Endodermal cell (in vitro differentiated cells): ENCODE results near the gene NOCT. TPM values are rescaled to one million over a fixed set of nuclear protein-coding genes. Genes with fewer than 3 reads are reported as not detected.

ENCODE experiments used
- DNase-seq: peaks from one replicate; pipeline ENCODE4 v3.0.0-alpha.2; 2017
- H3K27ac ChIP-seq: 2 replicates; pipeline ENCODE4 v1.5.1; 2013; ENCODE audit warnings: mild to moderate bottlenecking, low read depth, low read length, moderate library complexity
- H3K27me3 ChIP-seq: 2 replicates; pipeline ENCODE4 v1.6.1; 2013; ENCODE audit warnings: mild to moderate bottlenecking, low read length, moderate library complexity; ENCODE audit not compliant: insufficient read depth, control insufficient read depth, poor library complexity, severe bottlenecking
- H3K36me3 ChIP-seq: 2 replicates; pipeline ENCODE4 v1.7.0; 2013; ENCODE audit warnings: mild to moderate bottlenecking, low read length, moderate library complexity; ENCODE audit not compliant: control insufficient read depth, insufficient read depth
- H3K4me1 ChIP-seq: one replicate; pipeline ENCODE4 v1.7.0; 2013; ENCODE audit warnings: low read length; ENCODE audit not compliant: control insufficient read depth, insufficient read depth
- H3K4me3 ChIP-seq: 2 replicates; pipeline ENCODE4 v1.5.1; 2013; ENCODE audit warnings: mild to moderate bottlenecking, low read length, moderate library complexity
- H3K9ac ChIP-seq: 2 replicates; pipeline ENCODE4 v1.6.1; 2013; ENCODE audit warnings: mild to moderate bottlenecking, low read length, moderate library complexity; ENCODE audit not compliant: poor library complexity, severe bottlenecking; ENCODE audit errors: extremely low read depth
- H3K9me3 ChIP-seq: 2 replicates; pipeline ENCODE4 v1.6.1; 2013; ENCODE audit warnings: mild to moderate bottlenecking, low read length, moderate library complexity; ENCODE audit not compliant: control insufficient read depth
- H3K27ac Mint-ChIP-seq: 2 replicates; pipeline ENCODE4 v1.8.0; 2020; ENCODE audit warnings: mixed read lengths
- H3K27me3 Mint-ChIP-seq: 2 replicates; pipeline ENCODE4 v1.8.0; 2021; ENCODE audit warnings: mild to moderate bottlenecking, mixed read lengths; ENCODE audit not compliant: insufficient read depth
- H3K36me3 Mint-ChIP-seq: 2 replicates; pipeline ENCODE4 v1.8.0; 2020; ENCODE audit warnings: low read depth, mixed read lengths
- H3K4me1 Mint-ChIP-seq: 2 replicates; pipeline ENCODE4 v1.8.0; 2020; ENCODE audit warnings: mixed read lengths
- H3K4me3 Mint-ChIP-seq: 2 replicates; pipeline ENCODE4 v1.8.0; 2020; ENCODE audit warnings: mild to moderate bottlenecking, moderate library complexity, mixed read lengths
- H3K9me3 Mint-ChIP-seq: 2 replicates; pipeline ENCODE4 v1.8.0; 2020; ENCODE audit warnings: mild to moderate bottlenecking, mixed read lengths
- whole genome bisulfite sequencing, 2 experiments: methylation state at CpG; one replicate each; pipeline versions ENCODE4 v1.1.5 to v1.1.7; 2013; ENCODE audit warnings: missing lambda C conversion rate in 2 of 2, mixed read lengths in 1 of 2; ENCODE audit not compliant: insufficient coverage in 1 of 2, insufficient read length in 1 of 2; 5-methylcytosine and 5-hydroxymethylcytosine counted together
- total RNA-seq, 2 donors: library from RNA; stranded (reverse); fragmentation: NEBNext Ultra II Directional in 1 of 2; extraction: Animal tissue kit (Norgen Biotek cat#: 25700) in 1 of 2; gene quantifications; 2 replicates in 1 of 2; 3 replicates in 1 of 2; pipeline ENCODE4 v1.2.1, GENCODE V29; 2021
- TF ChIP-seq, protein P1 (sequence below): fragments of 200-600 bp; sonication (generic); conservative IDR thresholded peaks from 2 replicates; pipeline ENCODE4 v1.5.0; 2021; ENCODE audit warnings: antibody characterized with exemption, mild to moderate bottlenecking

NOCT gene
- total RNA-seq, 2 donors from 2014 or later: 11.7 to 22.3 TPM

DNA sequence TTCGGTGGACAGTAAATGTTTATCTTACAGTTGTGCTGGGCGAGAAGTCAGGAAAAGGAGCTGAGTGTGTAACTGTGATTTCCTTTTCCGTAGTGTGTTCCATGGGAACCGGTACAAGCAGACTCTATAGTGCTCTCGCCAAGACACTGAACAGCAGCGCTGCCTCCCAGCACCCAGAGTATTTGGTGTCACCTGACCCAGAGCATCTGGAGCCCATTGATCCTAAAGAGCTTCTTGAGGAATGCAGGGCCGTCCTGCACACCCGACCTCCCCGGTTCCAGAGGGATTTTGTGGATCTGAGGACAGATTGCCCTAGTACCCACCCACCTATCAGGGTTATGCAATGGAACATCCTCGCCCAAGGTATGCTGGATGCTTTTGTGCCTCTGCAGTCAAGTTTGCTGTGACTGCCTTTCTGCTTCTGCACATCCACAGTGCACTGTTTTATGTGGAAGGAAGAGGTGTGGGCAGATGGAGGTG is 27.4 kb downstream of the NOCT start:
- Mint-ChIP-seq H3K9me3 (no peaks in the 10 kb centered on the region), H3K27ac (peak overlapping the region; percentile 73), H3K36me3 (peaks cover 43% of the 10 kb centered on the region), H3K4me3 (no peak overlapping the region), H3K4me1 (no peaks in the 10 kb centered on the region), H3K27me3 (no peaks in the 10 kb centered on the region)
- Histone ChIP-seq H3K36me3 (peaks cover 66% of the 10 kb centered on the region), H3K27me3 (no peaks in the 10 kb centered on the region), H3K4me1 (no peaks in the 10 kb centered on the region), H3K9me3 (no peaks in the 10 kb centered on the region), H3K27ac (no peak overlapping the region), H3K4me3 (no peak overlapping the region), H3K9ac (no peak overlapping the region)
- TF ChIP-seq, protein P1, sequence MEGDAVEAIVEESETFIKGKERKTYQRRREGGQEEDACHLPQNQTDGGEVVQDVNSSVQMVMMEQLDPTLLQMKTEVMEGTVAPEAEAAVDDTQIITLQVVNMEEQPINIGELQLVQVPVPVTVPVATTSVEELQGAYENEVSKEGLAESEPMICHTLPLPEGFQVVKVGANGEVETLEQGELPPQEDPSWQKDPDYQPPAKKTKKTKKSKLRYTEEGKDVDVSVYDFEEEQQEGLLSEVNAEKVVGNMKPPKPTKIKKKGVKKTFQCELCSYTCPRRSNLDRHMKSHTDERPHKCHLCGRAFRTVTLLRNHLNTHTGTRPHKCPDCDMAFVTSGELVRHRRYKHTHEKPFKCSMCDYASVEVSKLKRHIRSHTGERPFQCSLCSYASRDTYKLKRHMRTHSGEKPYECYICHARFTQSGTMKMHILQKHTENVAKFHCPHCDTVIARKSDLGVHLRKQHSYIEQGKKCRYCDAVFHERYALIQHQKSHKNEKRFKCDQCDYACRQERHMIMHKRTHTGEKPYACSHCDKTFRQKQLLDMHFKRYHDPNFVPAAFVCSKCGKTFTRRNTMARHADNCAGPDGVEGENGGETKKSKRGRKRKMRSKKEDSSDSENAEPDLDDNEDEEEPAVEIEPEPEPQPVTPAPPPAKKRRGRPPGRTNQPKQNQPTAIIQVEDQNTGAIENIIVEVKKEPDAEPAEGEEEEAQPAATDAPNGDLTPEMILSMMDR: no peak
- no peak for DNase-seq
- WGBS, 2 experiments: 94 to 96% methylated on average over 7 to 10 of the region's 10 CpGs

DNA sequence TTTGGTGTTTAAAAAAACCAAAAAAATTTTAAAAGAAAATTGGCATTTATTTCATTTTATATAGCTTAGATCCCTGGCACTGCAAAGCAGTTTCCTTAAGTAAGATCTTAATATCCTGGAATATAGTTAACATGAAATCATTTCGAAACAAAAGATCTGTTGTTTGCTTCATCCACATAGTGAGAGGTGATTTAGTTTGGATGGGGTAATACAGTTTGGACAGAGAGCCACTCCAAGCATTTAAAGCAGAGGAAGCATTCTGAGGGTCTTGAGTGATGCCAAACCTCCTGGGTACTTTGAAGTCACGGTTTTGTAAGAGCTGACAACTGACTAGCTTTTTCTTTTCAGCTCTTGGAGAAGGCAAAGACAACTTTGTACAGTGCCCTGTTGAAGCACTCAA is 28.7 kb downstream of the NOCT start:
- H3K4me3 ChIP-seq: no peak overlapping the region
- 94% methylated on average over 2 of the region's 2 CpGs; no CpG with 5 or more reads in 1 of the 2 experiments for WGBS, 2 experiments
- Mint-ChIP-seq H3K4me1 (no peaks in the 10 kb centered on the region), H3K4me3 (no peak overlapping the region), H3K27ac (peak overlapping the region; percentile 13), H3K9me3 (no peaks in the 10 kb centered on the region), H3K27me3 (no peaks in the 10 kb centered on the region), H3K36me3 (peaks cover 51% of the 10 kb centered on the region)
- H3K36me3 ChIP-seq: peaks cover 72% of the 10 kb centered on the region
- H3K9me3 ChIP-seq: no peaks in the 10 kb centered on the region
- H3K4me1 ChIP-seq: no peaks in the 10 kb centered on the region
- H3K27me3 ChIP-seq: no peaks in the 10 kb centered on the region
- H3K27ac ChIP-seq: no peak overlapping the region
- TF ChIP-seq, protein P1: no peak
- no peak overlapping the region for H3K9ac ChIP-seq
- DNase-seq: no peak

- Mint-ChIP-seq H3K27ac (no peak overlapping the region), H3K4me1 (no peaks in the 10 kb centered on the region), H3K9me3 (no peaks in the 10 kb centered on the region), H3K36me3 (peaks cover 55% of the 10 kb centered on the region), H3K27me3 (no peaks in the 10 kb centered on the region), H3K4me3 (no peak overlapping the region)
- Histone ChIP-seq H3K4me3 (no peak overlapping the region), H3K9ac (no peak overlapping the region), H3K27ac (no peak overlapping the region), H3K27me3 (no peaks in the 10 kb centered on the region), H3K36me3 (peaks cover 79% of the 10 kb centered on the region), H3K9me3 (no peaks in the 10 kb centered on the region), H3K4me1 (no peaks in the 10 kb centered on the region)
- no peak for DNase-seq
- TF ChIP-seq, protein P1: no peak
- WGBS, 2 experiments: 98 to 100% methylated on average over 2 to 3 of the region's 3 CpGs
These were observed 32.4 kb downstream of the NOCT start for GRCh38 chr4:139048026-139048425.
